GM23248 (cell line): ENCODE data around the gene CABP1.

Experiments used
- EZH2 ChIP-seq: fragments of 200-600 bp; sonication (generic); IDR thresholded peaks from 2 replicates; pipeline ENCODE4 v1.6.1; 2018; ENCODE audit warnings: antibody characterized with exemption, mild to moderate bottlenecking; ENCODE audit not compliant: insufficient read depth, poor library complexity, severe bottlenecking
- EZH2phosphoT487 ChIP-seq: fragments of 200-600 bp; sonication (generic); IDR thresholded peaks from 2 replicates; pipeline ENCODE4 v1.6.1; 2018; ENCODE audit warnings: antibody characterized with exemption, moderate library complexity, mild to moderate bottlenecking, low read depth; ENCODE audit not compliant: insufficient read depth

- TF ChIP-seq EZH2 (no peak), EZH2phosphoT487 (no peak)
Observed at GRCh38 chr12:120668091-120668867, 27.9 kb downstream of the CABP1 start.
